NCI-H524 (cell line): ENCODE data around the gene VTA1.
"Not testable (repeated sequence)": the region's sequence is repeated elsewhere in the genome, so short reads cannot be mapped to it uniquely, and the experiment has no call there.

Experiments
- DNase-seq, 2 experiments: peaks; one replicate each; lab custom pipeline; 2025; lab: John Stamatoyannopoulos, UW

Gene VTA1

GRCh38 chr6:142225552-142225951, 78.5 kb downstream of the VTA1 start:
- DNase-seq = no peak

GRCh38 chr6:142226731-142227130, 79.7 kb downstream of the VTA1 start:
- no peak for DNase-seq

- DNase-seq = not testable (repeated sequence)
These were observed 82.6 kb downstream of the VTA1 start for GRCh38 chr6:142229518-142230270.

GRCh38 chr6:142232206-142233044, 85.4 kb downstream of the VTA1 start:
- DNase-seq = peak; percentile 52 to 69

GRCh38 chr6:142233945-142234682, 87.1 kb downstream of the VTA1 start:
- DNase-seq = no peak

- DNase-seq = no peak
These were observed 88.2 kb downstream of the VTA1 start for GRCh38 chr6:142235272-142235671.

GRCh38 chr6:142235791-142236190, 88.7 kb downstream of the VTA1 start:
- no peak for DNase-seq

GRCh38 chr6:142236691-142237090, 89.6 kb downstream of the VTA1 start:
- no peak for DNase-seq

GRCh38 chr6:142238881-142239280, 91.8 kb downstream of the VTA1 start:
- DNase-seq = no peak

- DNase-seq = no peak
These were observed 93.1 kb downstream of the VTA1 start for GRCh38 chr6:142240179-142240578.

GRCh38 chr6:142241061-142241460, 94.0 kb downstream of the VTA1 start:
- DNase-seq = no peak

GRCh38 chr6:142242269-142242668, 95.2 kb downstream of the VTA1 start:
- DNase-seq = no peak

- no peak for DNase-seq
These were observed 99.9 kb downstream of the VTA1 start for GRCh38 chr6:142246960-142247359.

- DNase-seq = no peak
These were observed 102.2 kb downstream of the VTA1 start for GRCh38 chr6:142249266-142249665.

GRCh38 chr6:142251930-142252445, 104.9 kb downstream of the VTA1 start:
- DNase-seq = no peak

- DNase-seq = no peak
These were observed 107.5 kb downstream of the VTA1 start for GRCh38 chr6:142254513-142254912.

GRCh38 chr6:142255785-142256184, 108.7 kb downstream of the VTA1 start:
- DNase-seq = no peak

GRCh38 chr6:142258305-142258704, 111.2 kb downstream of the VTA1 start:
- no peak for DNase-seq

- DNase-seq = no peak
These were observed 111.7 kb downstream of the VTA1 start for GRCh38 chr6:142258757-142259156.

- no peak for DNase-seq
These were observed 113.7 kb downstream of the VTA1 start for GRCh38 chr6:142260748-142261147.

- no peak for DNase-seq
These were observed 115.2 kb downstream of the VTA1 start for GRCh38 chr6:142262231-142262630.

- DNase-seq = no peak
These were observed 118.4 kb downstream of the VTA1 start for GRCh38 chr6:142265476-142265875.
